Sigmoid colon (tissue), 4 donors: Measurements from ENCODE around the gene EBPL.

Experiments used
- POLR2A ChIP-seq, 2 donors: fragments of 450-650 bp; IDR thresholded peaks; one replicate each; pipeline ENCODE4 v1.6.1; 2016; ENCODE audit warnings: antibody characterized with exemption in 2 of 2, mild to moderate bottlenecking in 2 of 2, moderate library complexity in 2 of 2
- POLR2AphosphoS5 ChIP-seq, 4 donors: sonication (generic); formaldehyde crosslinking; IDR thresholded peaks; one replicate each; pipeline ENCODE4 v1.6.1; 2017; ENCODE audit warnings: antibody characterized with exemption in 4 of 4
- TF ChIP-seq, protein P1 (sequence below), 4 experiments: fragments of 450-650 bp in 3 of 4; fragments of 200-600 bp in 1 of 4; IDR thresholded peaks; one replicate each; pipeline ENCODE4 v1.5.1; 2016 to 2019; ENCODE audit warnings: antibody characterized with exemption in 4 of 4, mild to moderate bottlenecking in 3 of 4, moderate library complexity in 2 of 4

GRCh38 chr13:49739498-49740187 lies 48.4 kb upstream of the EBPL start:
- TF ChIP-seq, protein P1, sequence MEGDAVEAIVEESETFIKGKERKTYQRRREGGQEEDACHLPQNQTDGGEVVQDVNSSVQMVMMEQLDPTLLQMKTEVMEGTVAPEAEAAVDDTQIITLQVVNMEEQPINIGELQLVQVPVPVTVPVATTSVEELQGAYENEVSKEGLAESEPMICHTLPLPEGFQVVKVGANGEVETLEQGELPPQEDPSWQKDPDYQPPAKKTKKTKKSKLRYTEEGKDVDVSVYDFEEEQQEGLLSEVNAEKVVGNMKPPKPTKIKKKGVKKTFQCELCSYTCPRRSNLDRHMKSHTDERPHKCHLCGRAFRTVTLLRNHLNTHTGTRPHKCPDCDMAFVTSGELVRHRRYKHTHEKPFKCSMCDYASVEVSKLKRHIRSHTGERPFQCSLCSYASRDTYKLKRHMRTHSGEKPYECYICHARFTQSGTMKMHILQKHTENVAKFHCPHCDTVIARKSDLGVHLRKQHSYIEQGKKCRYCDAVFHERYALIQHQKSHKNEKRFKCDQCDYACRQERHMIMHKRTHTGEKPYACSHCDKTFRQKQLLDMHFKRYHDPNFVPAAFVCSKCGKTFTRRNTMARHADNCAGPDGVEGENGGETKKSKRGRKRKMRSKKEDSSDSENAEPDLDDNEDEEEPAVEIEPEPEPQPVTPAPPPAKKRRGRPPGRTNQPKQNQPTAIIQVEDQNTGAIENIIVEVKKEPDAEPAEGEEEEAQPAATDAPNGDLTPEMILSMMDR (IDR thresholded peaks at IDR 0.05): no peak
- no peak for TF ChIP-seq POLR2AphosphoS5 (IDR thresholded peaks at IDR 0.05)
- TF ChIP-seq POLR2A (IDR thresholded peaks at IDR 0.05): no peak
